A549 treated with RU486 at 1 μM for 4 hours (cell line): Measurements from ENCODE around the gene TMEM52. TPM values are rescaled to one million over a fixed set of nuclear protein-coding genes. Genes with fewer than 3 reads are reported as not detected.

ENCODE experiments used
- total RNA-seq: library from RNA; stranded (reverse); fragments of 200-300 nt; extraction: Qiagen RNA extraction; gene quantifications from 5 replicates; pipeline ENCODE4 v1.2.3, GENCODE V29; 2022; ENCODE audit warnings: low read depth

The TMEM52 gene
- 0.30 to 1.0 TPM (median 0.88 TPM) in 5 replicates for total RNA-seq

DNA sequence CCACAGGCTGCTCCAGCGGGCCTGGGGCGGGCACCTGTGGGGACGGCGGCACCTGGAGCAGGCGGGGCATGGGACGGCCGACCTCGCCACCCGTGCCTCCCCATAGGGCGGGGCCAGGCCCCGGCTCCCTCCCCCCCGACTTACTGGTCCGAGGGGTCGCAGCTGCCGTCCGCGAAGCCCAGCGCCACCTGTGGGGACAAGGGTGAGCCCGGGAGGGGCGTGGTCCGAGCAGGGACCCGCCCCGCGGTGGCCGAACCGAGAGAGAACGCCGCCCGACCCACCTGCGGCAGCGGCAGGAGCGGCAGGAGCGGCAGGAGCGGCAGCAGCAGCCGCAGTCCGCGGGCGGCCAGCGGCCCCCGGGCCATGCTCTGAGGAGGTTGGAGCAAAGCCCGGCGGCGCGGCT is at the start of gene TMEM52:
TMEM52 (minus strand) TSS at position 379 of the 403 bp plus-strand sequence; CDS start at position 365, 14 bp downstream.

DNA sequence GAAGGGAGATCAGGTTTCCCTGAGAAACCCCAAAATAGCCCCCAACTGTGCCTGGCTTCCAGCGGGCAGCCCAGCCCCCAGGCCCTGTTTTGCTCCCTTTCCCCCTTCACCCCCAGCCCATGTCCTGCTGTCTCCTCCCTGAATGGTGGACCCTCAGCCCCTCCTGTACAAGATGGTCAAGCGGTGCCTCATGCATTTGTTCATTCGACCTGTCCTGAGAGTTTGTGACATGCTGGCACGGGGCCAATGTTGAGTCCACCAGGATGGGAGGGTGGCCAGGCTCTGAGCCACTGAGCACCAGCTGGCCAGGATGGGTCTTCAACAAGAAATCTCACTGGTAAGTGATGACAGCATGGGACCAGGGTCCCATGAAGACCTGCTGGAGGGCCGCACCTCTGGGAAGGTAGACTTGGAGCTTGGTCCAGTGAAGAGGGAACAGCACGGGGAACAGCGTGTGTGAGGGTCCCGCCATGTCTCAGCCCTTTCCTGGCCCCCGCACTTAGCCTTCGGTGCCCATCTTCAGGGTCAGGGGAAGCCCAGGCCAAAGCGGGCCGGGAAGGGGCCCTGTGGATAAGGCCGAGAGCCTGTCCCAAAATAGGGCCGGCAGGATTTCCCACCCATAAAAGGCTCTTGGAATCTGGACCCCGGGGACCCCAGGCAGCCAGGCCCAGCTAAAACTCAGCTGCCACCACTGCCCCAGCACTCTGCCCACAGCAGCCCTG is 3.9 kb downstream of the TMEM52 start, which contains the start of gene CALML6:
CALML6 (plus strand) TSS at position 290 of the 722 bp plus-strand sequence; CDS start at position 311, 21 bp downstream.

GRCh38 chr1:1890506-1891348 is 28.4 kb downstream of the TMEM52 start, which contains the start of gene GNB1:
GNB1 (minus strand) TSS chr1:1891087; CDS start chr1:1825453, 65,634 bp downstream.

Other genes with a start within 250 kb of the TMEM52 start
- 9.1 to 13.6 TPM (median 12.0 TPM) in 5 replicates for gene SLC35E2B, start 226.5 kb downstream of the TMEM52 start, total RNA-seq
- gene CDK11A, start 194.9 kb downstream of the TMEM52 start, total RNA-seq = 18.9 to 23.6 TPM (median 22.9 TPM) in 5 replicates
- 26.7 to 40.1 TPM (median 38.1 TPM) in 5 replicates for gene NADK, start 140.8 kb downstream of the TMEM52 start, total RNA-seq
- 179 to 201 TPM (median 185 TPM) in 5 replicates for gene GNB1, start 28.2 kb downstream of the TMEM52 start, total RNA-seq
- gene CALML6, start 4.0 kb downstream of the TMEM52 start, total RNA-seq = 0.22 to 0.27 TPM (median 0.25 TPM) in 4 of 5 replicates, not detected in the other
- gene CFAP74, start 84.5 kb upstream of the TMEM52 start, total RNA-seq = 0.10 TPM in 1 of 5 replicates, not detected in the others
- gene GABRD, start 100.1 kb upstream of the TMEM52 start, total RNA-seq = 0.23 to 0.81 TPM (median 0.55 TPM) in 5 replicates
- 6.5 to 8.9 TPM (median 8.4 TPM) in 5 replicates for gene PRKCZ, start 131.1 kb upstream of the TMEM52 start, total RNA-seq